SW 1271 (cell line): ENCODE measurements around the gene ADARB1.

ENCODE experiments used
- DNase-seq, 2 experiments: peaks; one replicate each; lab custom pipeline; 2025; lab: John Stamatoyannopoulos, UW

Gene ADARB1

DNA sequence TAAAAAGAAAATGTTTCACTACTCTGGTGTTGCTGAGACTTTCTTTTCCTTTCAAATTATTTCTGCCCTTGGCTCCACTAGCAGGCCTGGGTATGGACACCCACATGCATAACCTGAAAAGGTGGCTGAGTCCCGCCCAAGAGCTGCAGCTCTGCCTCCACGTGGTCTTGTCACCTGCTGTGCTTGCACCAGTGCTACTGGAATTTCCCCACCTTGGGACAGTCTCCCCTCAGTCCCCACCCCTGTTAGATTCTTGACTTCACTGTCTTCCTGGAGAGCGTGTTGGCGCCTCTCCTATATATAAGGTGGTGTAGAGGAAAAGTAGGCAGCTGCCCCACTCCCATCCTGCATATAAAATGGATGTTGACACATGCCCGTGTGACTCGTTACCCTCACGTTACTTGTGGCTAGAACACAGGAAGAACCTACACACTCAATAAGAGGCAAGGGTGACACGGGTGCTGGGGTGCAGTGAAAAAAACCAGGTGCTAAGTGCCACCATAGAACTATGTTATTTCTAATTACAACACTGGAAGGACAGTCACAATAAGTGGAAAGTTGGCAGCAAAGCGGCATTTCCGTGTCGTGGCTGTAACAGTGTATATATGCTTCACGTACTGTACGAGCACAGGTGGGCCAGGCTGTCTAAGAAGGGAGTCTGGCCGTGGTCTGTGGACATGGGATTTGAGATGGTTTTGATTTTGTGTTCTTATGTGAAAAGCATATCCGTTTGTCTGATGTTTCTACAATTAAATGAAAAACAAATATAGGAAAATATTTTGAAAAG, 152.4 kb downstream of the ADARB1 start:
- DNase-seq: no peak

DNA sequence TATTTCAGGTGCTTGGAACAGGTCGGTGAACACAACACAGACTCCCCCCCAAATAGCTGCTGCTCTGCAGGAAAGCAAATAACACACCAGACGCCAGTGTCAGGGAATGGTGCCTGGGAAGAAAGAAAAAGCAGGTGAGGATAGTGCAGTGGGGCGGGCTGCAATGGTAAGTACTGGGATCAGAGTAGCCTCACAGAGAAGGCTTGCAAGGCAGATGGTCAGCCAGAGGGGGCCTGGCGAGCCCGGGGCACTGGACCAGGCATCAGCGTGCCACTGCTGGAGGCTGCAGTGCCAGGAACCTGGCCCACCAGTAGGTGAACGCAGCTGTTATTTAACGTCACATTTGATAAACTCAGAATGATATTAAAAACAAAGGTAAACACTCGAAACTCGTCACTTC, 153.4 kb downstream of the ADARB1 start:
- DNase-seq: no peak

DNA sequence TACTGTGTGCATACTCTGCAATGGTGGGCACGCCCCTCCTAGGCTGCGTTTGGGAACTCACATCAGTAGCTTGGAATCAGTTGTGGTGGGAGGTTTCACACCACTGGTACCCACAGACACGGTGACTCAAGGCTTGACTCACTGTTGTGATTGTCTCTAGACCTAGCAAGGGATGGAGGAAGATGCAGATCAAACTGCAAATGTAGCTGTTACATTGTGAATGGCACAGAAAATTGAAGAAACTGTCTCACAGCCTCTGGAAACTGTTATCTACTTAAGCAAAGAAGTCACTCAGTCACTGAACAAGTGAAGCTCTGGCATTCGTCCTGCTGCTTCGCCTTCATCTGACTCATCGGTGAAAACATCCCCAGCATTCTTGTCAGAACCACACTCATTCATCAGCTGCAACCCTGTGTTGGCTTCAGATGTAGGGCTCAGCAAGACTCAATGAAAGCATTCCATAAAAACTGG, 153.8 kb downstream of the ADARB1 start:
- peak; percentile 50 to 85 for DNase-seq

DNA sequence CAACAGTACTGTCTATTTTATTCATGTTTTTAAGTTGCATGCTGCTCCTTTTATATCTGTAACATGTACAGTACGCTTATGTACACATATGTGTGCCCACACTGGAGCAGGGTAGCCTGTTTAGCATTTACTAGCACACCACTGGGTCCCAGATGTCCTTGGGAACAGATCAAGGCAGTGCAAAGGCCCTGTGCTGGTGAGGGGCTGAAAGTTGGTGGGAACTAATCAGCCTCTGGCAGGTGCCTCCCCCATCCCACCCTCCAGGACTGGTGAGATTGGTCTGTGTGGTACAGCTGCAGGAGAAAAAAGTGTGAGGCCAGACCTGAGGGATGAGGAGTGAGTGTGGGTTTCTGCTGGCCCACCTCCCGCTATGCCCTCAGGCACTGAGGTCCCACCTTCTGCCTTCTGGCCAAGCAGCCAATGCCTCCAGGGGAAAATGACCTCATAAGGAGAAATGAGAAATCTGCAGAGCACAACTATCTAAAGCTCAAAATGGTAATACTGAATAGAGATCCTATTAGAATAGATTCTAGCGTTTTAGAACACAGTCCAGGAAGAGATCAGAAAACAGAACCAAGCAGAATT, 154.4 kb downstream of the ADARB1 start:
- no peak for DNase-seq

DNA sequence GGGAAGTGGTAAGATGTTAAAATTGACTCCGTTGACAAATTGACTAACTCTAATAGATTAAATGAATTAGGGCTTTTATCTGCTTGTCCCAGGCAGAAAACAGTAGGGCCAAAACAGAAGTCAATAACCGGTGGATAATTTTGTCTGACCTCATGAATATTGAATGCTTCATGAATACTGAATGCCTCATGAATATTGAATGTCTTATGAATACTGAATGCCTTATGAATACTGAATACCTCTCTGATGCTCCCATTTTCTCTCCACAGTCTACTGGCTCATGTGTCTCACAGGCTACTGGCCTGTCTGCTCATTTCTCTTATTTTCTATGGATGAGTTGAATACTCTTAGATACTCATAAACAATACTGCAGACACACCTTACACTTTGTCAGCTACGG, 157.3 kb downstream of the ADARB1 start:
- DNase-seq: no peak

DNA sequence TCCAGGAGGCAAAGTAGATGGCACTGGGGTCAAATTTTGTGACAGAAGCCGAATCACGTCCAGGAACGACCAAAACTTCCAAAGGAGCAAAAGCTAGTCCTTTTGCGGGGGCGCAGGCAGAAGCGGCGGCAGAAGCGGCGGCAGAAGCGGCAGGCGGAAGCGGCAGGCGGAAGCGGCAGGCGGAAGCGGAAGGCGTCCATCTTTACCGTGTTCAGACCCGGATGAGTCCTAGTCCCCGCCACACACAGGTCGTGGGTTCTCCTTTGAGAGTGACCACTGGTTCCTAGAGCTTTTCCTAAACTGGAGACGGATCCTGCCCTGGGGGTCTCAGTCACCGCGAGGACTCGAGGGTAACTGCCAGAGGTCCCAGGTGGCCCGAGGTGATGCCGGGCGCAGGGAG, 159.7 kb downstream of the ADARB1 start:
- no peak for DNase-seq

DNA sequence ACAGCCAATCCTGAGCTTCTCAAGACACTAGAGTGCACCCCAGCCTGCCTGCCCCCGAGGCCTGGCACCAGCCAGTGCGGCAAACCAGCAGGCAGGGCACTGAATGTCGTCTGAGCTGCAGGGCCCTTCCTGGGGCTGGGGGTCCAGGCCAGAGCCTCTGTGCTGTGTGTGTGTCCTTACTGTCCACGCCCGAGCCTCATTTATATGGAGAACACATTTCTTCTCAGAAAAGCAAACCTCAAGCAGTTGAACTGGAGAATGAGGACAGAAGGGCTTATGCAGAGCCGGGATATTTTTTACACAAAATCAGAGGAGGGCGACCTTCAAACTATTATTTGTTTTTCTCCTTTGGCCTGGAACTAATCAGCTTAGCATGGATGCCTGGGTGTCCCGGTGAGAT, 160.6 kb downstream of the ADARB1 start:
- no peak for DNase-seq

DNA sequence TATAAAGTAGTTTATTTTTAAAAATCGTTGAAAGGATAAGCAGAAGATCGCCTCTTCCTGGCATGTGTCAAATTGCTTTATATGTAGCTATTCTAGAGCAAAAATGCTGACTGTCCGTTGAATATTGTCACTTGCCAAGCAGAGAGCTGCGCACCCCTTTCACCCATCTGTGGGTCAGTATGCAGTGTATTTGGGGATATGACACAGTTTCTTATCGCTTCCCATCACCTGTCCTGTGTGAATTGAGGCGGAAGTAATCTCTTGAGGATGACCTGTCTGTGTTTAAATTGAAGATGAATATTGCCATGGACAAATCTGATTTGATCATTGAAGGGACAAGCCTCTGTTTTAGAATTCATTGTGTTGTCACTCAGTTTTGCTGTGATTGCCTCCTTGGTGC, 161.1 kb downstream of the ADARB1 start:
- DNase-seq: no peak

DNA sequence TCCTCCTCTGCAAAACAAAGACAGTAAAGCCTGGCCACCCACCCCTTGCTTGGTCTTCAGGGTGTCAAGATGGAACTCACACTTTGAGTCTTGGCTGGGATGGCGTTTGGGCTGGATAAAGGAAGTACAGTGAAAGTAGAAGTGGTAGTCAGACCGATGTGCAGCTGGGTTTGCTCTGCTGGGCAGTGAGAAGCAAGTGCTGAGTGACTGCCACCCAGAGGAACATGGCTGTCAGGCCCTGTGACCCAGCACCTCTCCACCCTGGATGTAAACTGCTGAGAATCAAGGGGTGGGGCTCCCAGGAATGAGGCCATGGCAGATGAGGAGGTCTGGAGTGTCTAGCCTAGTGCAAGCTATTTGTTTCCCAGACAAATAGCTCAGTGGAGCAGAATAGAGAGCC, 162.1 kb downstream of the ADARB1 start:
- no peak for DNase-seq

DNA sequence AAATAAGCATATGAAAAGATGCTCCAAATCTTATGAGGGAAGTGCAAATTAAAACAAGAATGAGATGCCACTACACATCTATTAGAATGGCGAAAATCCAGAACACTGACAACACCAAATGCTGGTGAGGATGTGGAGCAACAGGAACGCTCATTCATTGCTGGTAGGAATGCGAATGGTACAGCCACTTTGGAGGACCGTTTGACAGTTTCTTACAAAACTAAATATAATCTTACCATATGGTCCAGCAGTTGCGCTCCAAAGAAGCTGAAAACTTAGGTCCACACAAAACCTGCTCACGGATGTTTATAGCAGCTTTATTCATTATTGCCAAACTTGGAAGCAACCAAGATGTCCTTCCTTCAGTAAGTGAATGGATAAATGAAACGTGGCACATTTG, 163.0 kb downstream of the ADARB1 start:
- no peak for DNase-seq

DNA sequence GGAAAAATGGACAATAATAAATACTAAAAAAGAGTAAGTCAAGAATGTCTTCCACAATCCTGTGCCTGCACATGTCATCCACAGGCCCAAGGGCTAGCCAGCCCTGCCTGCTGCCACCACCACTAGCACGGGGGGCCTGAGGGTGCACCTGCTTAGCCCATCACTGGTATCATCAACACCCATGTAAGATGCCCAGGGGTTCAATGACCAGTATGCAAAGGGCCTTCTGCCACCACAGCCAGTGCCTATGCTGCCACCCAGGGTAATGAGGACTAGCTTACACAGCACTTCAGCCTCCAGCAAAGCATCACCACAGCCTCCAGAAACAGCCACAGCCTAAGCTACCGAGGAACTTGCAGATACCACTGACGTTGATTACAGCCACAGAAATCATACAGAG, 167.0 kb downstream of the ADARB1 start:
- DNase-seq: no peak

DNA sequence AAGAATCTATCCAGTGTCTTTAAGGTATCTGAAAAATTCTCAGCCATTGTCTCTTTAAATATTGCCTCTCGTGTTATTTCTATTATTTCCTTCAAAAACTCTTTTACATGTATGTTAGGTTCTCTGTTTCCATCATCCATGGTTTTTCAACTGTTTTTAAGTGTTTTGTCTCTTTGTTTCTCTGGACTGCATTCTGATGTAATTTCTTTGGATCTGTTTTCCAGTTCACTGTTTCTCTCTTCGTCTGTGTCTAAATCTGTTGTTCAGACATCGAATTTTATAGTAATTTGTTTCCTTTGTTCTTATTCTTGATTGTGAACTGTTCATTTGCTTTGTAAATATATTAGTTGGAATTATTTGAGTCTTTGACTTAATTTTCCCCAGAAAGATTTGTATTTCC, 169.2 kb downstream of the ADARB1 start:
- DNase-seq: no peak

DNA sequence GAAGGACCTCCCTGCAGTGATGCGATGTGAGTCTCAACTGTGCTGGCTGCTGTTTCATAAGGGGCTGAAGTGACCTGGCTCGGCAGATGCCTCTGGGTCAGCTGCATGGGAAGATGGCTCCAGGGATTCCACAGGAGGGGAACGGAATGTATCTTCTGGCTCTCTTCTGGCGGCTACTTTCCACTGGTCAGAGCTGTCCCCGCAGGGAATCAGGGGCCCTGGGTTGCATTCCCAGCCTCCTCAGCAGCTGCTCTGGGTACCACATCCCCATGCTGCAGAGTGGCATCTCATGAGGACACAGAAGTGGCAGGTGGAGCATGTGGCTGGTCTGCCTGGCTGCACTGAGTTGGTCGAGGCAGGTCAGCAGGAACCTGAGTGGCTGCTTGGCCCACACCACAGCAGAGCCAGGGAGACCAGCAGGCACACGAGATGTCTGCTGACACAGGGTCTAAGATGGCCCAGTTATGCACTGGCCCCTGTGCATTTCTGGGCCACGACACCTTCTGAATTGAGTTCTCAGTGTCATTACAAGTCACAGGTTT, 170.5 kb downstream of the ADARB1 start:
- no peak for DNase-seq

DNA sequence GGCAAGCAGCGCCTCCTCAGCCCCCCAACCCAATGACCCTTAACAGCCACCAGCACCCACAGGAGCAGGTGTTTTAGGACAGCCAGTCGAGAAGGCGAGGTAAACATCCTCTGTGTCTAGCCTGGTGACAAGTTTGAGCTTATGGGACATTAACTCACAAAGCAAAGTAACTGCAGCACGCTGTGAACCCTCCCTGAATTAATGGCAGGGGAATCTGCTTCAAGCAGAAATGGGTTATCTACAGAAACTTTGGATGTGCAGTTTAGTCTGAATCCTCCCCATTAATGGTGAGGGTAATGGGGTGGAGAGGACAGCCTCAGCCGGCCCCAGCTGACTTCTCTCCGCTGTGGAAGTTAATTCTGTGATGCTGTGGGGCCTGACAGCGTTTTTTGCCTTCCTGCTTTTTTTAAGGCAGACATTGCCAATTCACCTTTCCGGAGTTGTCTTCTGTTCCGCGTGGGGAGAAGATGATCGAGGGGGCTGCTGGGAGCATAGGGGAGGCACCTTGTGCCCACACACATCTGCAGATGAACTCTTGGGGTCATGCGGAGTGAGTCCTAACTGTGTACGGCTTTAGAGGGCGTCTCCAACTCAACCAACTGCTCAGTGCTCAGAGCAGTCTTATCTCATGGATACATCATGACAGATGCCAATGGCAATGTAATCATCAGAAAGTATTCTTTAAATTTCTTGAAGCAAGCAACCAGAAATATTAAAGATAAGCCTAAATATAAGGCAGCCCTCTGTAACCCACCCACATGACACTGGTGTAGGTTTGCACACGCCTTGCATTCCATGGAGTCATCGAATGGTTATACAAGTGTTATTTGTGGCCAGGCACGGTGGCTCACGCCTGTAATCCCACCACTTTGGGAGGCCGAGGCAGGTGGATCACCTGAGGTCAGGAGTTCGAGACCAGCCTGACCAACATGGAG, 172.3 kb downstream of the ADARB1 start:
- no peak for DNase-seq

DNA sequence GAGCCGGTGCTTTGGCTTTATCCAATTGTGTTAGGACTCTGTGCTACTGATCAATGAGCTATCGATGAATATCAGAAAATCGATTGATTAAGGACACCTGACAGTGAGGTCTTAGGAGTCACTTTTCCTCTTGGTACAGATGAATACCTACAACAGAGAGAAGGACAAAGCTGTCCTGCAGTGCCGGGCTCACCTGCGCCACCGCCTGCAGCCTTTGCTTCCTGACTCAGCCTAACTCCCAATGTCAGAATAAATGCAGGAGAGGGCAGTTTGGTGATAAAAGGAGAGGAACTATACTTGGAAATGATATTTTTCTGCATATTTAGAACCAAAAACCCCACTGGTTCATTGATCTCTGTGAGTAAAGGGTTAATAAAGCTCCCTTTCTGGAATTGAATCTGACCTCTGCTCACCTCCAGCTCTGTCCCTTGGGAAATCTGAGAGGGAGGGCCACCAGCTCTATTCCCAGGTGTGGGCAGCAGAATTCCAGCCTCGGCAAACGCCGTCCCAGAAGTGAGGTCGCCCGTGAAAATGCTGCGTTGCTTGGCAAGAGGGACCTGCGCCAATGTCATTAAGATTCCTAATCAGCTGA, 174.0 kb downstream of the ADARB1 start:
- DNase-seq: no peak

DNA sequence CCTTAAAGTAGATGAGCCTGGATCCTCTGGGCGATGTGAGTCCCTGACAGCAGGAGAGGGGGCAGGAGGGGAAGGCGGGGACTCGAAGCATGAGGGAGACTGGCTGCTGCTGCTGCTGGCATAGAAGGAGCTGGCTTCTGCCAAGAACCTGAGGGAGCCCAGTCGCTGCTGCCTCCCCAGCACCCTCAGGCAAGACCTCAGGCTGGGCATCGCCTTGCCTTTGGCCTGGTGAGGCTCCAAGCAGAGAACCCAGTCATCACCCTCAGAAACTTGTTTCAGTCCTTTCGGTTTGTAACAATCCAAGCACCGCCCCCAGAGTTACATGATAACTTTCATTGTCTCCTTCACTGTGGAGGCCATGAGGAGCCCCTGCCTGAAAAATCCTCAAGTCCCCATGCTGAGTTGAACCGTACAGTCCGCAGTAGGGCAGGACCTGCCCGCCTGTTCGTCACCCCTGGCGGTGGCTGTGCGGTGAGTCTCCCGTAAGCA, 174.6 kb downstream of the ADARB1 start:
- no peak for DNase-seq

DNA sequence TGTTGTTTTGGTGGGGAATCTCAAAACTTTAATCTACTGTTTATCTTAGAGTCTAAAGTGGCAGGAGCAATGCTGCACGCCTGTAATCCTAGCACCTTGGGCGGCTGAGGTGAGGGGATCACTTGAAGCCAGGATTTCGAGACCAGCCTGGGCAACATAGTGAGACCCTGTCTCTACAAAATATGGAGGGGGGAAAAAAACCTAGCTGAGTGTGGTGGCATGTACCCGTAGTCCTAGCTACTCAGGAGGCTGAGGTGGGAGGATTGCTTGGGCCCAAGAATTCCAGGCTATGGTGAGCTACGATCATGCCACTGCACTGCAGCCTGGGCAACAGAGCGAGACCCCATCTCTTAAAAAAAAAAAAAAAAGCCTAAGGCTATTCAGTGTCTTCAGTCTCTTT, 175.2 kb downstream of the ADARB1 start:
- DNase-seq: no peak

DNA sequence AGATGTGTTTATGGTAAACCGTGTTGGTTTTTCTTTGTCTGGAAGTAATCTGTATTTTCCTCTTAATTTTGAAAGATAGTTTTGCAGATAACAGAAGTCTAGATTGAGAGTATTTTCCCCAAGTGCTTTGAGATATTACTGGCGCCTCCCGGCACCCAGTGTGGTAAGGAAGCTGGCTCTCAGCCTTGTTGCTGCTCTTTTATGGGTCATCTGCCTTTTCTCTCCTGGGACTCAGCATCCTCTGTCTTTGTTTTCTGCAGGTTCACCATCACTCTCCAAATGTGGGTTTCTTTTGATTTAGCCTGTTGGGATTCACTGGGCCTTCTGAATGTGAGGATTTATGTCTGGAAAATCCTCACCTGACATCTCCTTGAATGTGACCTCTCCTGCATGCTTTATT, 175.9 kb downstream of the ADARB1 start:
- no peak for DNase-seq

DNA sequence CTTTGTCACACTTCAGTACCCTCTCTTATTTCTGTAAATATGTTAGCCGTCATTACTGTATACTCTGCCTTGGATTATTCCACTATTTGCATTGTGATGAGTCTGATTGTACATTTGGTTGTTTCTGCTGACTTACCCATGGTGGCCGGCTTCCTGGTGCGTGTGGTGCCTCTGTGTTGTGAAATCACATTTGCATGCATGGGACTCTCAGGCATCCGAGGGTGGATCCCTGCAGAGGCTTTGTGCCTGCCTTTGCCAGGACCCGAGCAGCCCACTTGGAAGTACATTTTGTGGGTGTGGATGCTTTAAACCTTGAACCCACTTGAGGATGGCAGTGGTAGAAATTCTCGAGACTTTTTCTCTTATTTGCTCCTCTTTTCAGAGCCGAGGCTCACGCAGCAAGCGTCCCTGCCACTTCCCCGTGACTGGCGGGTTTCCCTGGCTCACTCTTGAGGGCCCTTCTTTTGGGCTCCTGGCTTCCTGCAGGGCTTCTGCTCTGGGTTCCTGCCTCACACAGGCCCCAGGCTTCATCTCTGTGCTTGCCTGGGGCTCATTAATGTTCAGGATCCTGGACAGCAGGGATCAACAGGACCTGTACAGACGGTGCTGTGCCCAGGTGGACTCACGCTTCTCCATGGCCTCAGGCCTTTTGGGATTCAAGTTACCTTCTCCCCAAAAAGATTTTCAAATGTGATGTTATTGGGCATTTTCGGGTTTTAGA, 176.7 kb downstream of the ADARB1 start:
- DNase-seq: no peak

DNA sequence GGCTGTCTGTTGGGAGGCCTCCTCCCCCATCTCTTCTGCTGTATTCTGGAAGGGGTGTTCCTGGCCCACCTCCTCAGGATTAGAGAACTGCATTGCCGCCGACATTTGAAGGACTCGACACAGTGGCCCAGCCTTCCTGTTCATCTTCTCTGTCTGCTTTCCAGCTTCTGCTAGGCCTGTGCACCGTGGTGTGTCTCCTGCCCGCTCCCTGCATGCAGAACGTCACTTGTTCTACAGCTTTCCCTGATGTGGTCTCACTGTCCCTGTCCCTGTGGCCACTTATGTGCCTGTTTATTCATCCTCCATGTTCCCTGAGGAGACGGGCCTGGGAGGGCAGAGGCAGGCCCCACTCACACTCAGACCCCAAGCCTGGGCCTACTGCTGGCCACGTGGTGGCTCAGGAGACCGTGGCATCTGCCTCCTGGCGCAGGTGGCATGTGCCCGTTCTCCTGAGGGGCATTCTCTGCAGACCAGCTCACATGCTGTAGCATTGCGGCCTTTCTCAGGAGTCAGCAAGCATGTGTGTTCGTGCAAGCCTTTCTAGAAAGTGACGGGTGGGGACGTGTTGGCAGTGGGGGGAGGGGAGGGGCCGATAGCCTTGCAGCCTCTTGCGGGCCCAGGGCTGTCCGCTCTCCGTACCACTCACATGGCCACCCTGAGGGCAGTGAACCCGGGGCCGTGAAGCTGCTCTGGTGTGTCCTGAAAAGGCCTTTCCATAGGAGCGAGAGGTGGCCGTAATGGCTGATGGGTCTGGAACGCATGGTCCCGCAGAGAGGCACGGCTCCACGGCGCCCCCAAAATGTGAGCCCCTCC, 177.5 kb downstream of the ADARB1 start:
- no peak for DNase-seq
